Stimulated activated effector memory CD8-positive, alpha-beta T cell treated with anti-CD3 and anti-CD28 coated beads, Interleukin-12 subunit alpha, Interleukin-12 subunit beta, amount 100 ng/mL, for 72 hours (primary cell): ENCODE results near the gene KRTAP12-2.

ENCODE experiments used
- ATAC-seq: fragments of 150-1000 bp; cut with Tn5 transposase; 2 replicates; pipeline ENCODE4 v1.10.0; 2021
- DNase-seq, 2 donors: peaks; one replicate each; pipeline ENCODE4 v3.0.0; 2021 to 2022; ENCODE audit warnings: low spot score in 2 of 2
- H3K27ac Mint-ChIP-seq: one replicate; pipeline ENCODE4 v1.8.0; 2022; ENCODE audit warnings: mild to moderate bottlenecking, mixed read lengths
- H3K36me3 Mint-ChIP-seq: one replicate; pipeline ENCODE4 v1.8.0; 2022; ENCODE audit warnings: mild to moderate bottlenecking, mixed read lengths
- H3K4me1 Mint-ChIP-seq: one replicate; pipeline ENCODE4 v1.8.0; 2022; ENCODE audit warnings: mixed read lengths
- H3K4me3 Mint-ChIP-seq: one replicate; pipeline ENCODE4 v1.8.0; 2022; ENCODE audit warnings: mild to moderate bottlenecking, mixed read lengths
- H3K9me3 Mint-ChIP-seq: one replicate; pipeline ENCODE4 v1.8.0; 2022; ENCODE audit warnings: mixed read lengths

The KRTAP12-2 gene, protein sequence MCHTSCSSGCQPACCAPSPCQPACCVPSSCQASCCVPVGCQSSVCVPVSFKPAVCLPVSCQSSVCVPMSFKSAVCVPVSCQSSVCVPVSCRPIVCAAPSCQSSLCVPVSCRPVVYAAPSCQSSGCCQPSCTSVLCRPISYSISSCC

DNA sequence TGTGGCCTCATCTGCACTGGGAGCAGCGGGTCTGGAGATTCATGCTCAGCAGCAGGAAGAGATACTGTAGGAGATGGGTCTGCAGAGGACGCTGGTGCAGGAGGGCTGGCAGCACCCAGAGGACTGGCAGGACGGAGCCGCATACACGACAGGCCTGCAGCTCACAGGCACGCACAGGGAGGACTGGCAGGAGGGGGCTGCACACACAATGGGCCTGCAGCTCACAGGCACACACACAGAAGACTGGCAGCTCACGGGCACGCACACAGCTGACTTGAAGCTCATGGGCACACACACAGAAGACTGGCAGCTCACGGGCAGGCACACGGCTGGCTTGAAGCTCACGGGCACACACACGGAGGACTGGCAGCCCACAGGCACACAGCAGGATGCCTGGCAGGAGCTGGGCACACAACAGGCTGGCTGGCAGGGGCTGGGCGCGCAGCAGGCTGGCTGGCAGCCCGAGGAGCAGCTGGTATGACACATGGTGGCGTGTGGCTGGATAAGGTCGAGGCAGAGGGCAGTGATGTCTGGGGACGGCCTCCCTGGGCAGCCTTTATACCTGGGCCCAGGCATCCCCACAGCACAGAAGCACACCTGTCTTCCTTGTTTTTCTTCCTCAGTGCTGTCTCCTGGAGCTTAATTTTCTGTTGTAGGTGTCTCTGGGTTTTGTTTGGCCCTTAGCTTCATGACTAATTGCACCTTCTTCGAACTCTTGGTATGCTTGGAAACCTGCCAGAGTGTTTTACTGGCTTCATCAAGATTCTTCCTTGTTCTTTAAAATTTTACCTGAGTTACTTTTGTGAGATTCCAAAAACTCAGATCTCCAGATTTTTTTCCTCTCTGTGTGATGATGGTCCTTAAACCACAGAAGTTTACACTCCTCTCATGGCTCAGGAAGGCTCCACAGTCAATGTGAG lies at the start of gene KRTAP12-2:
TSS of gene KRTAP12-2 (minus strand) at position 527 of the 920 bp plus-strand sequence. CDS start at position 486, 41 bp downstream.
- ATAC-seq (no peak), DNase-seq (peak in 1 of 2 donors; percentile 18)
- Mint-ChIP-seq H3K36me3 (no peaks in the 10 kb centered on the region), H3K9me3 (peaks cover 8% of the 10 kb centered on the region), H3K4me3 (no peak within 1 kb of the TSS), H3K4me1 (no peaks in the 10 kb centered on the region), H3K27ac (no peak within 1 kb of the TSS)

DNA sequence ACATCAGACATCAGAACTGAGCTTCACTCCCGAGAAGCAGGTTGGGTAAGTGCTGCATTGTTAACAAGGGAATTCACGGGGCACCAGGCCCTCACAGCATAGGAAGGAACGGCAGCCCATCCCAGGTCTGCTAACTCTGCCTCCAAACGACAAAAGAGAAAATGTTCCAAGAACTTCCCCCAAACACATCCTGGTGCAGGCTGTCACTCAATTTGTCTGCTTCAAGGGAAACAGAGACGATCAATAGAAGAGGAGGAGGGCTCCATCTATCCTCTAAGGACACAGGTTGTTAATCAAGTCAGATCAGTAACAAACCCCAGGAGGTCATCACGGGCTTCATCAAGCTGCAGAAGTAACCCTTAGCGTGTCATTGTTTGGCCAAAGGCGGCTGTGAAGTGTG lies 48.2 kb upstream of the KRTAP12-2 start:
- H3K27ac Mint-ChIP-seq = no peak overlapping the region
- DNase-seq = no peak
- ATAC-seq = no peak
- no peaks in the 10 kb centered on the region for H3K9me3 Mint-ChIP-seq
- H3K4me3 Mint-ChIP-seq = no peak overlapping the region
- peaks cover 14% of the 10 kb centered on the region for H3K4me1 Mint-ChIP-seq
- H3K36me3 Mint-ChIP-seq = no peaks in the 10 kb centered on the region

DNA sequence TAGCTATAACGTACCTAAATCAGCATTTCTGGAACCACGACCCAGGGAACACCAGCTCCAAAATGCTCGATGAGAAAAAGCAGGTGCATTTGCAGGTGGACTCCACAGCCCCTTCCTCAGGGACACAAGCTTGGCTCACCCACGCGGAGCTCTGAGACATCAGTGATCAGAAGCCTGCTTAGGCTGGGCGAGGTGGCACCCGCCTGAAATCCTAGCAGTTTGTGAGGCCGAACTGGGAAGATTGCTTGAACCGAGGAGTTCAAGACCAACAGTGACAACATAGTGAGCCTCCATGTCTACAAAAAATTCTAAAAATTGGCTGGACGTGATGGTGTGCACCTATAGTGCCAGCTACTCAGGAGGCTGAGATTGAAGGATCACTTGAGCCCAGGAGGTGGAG lies 47.1 kb upstream of the KRTAP12-2 start:
- Mint-ChIP-seq H3K27ac (no peak overlapping the region), H3K9me3 (no peaks in the 10 kb centered on the region), H3K4me3 (no peak overlapping the region), H3K4me1 (peaks cover 25% of the 10 kb centered on the region), H3K36me3 (no peaks in the 10 kb centered on the region)
- ATAC-seq = no peak
- no peak for DNase-seq

DNA sequence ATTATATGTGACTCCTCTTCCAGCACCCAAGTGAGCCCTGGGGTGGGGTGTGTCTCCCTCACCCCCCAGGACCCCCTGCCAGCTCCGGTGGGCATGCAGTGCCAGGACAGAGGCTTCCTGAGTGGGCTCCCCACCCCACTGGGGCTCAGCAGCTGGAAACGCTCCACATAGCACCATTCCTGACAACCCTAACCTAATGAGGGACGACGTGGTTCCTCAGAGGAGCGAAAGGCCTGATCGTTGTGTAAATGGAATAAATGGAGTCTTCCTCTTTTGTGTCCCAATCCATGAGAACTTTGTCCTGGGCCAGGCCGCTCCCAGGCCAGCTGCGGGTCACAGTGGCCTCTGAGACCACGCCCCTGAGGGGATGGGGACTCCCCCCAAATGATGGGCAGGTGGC lies 46.4 kb upstream of the KRTAP12-2 start:
- H3K36me3 Mint-ChIP-seq = no peaks in the 10 kb centered on the region
- H3K9me3 Mint-ChIP-seq = no peaks in the 10 kb centered on the region
- no peak overlapping the region for H3K27ac Mint-ChIP-seq
- H3K4me3 Mint-ChIP-seq = no peak overlapping the region
- DNase-seq (no peak), ATAC-seq (no peak)
- peaks cover 26% of the 10 kb centered on the region for H3K4me1 Mint-ChIP-seq

DNA sequence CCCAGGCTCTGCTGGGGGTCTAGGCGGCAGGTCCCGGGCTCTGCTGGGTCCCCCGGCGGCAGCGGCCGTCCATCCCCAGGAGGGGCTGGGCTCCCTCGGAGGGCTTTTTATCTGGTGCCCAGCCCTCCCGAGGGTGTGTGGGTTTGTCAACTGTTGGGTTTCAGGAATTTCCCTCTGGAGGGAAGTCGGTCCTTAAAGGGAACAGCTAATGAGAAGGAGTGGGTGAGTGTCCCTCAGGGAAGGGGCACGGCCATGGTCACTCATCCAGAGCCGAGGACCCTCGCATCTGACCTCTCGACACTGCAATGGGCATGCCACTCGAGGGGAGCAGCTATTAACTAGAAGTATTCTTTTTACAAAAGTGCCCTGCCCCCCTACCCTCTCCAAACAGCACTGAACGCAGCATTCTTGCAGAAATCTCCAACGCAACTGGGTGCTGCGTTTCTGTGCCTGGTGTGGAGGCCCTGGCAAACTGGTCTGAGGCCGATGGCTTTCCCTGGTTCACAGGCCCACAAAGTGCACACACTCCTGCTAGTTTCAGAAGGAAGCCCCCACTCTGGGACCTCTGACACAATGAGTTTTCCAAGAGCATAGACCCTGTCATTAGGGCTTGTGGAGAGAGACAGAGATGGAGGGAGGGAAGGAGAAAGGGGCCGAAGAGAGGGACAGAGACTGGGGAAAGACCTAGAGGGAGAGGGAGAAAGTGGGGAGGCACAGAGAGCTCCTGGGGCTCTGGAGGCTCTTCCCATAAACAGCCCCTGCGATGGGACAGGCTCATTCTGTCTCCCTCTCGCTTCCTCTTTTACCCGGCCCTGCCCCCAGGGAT lies 45.7 kb upstream of the KRTAP12-2 start:
- Mint-ChIP-seq H3K4me1 (peaks cover 26% of the 10 kb centered on the region), H3K27ac (no peak overlapping the region), H3K9me3 (no peaks in the 10 kb centered on the region), H3K4me3 (no peak overlapping the region), H3K36me3 (no peaks in the 10 kb centered on the region)
- ATAC-seq (no peak), DNase-seq (no peak)

DNA sequence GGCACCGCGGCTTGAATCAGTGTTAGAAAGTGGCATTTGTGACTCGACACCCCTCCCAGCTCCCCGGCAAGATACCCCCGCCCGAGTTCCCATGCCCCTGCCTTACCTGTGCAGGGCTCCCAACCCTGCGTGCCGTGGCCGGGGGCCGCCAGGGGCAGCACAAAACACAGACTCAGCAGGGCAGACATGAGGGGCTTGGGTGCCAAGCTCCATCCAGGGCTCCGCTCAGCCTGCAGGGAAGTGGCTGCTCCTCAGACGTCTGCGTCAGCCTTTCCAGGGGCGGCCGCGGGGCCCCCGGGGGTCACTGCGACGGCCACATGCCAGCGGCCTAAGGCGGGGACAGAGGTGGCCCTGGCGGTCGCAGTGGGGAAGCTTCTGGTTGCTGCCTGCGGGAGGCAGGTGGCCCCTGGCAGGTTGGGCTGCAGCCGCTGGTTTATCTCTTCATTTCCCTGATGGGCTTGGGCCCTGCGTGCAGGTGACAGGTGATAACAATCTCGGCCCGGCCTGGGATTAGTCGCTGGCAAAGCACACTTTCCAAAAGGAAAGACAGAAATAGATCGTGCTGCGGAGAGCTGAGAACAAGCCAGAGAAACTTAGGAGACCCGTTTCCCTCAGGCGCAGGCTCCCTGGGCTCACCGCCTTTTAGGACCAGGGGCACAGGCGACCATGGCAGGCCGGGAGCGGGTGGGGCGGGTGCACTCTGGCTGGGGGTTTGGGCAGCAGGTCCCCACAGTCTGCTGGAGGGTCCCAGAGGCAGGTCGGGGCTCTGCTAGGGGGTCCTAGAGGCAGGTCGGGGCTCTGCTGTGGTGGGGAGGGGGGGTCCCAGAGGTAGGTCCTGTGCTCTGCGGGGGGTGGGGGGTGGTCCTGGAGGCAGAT lies 44.8 kb upstream of the KRTAP12-2 start, which contains the start of gene TSPEAR:
TSS of gene TSPEAR (minus strand) at position 246 of the 876 bp plus-strand sequence. CDS start at position 188, 58 bp downstream.
- DNase-seq = no peak
- H3K36me3 Mint-ChIP-seq = no peaks in the 10 kb centered on the region
- peak within 1 kb of the TSS; percentile 17 for H3K4me3 Mint-ChIP-seq
- H3K27ac Mint-ChIP-seq = no peak within 1 kb of the TSS
- H3K4me1 Mint-ChIP-seq = peaks cover 26% of the 10 kb centered on the region
- ATAC-seq = no peak
- no peaks in the 10 kb centered on the region for H3K9me3 Mint-ChIP-seq

DNA sequence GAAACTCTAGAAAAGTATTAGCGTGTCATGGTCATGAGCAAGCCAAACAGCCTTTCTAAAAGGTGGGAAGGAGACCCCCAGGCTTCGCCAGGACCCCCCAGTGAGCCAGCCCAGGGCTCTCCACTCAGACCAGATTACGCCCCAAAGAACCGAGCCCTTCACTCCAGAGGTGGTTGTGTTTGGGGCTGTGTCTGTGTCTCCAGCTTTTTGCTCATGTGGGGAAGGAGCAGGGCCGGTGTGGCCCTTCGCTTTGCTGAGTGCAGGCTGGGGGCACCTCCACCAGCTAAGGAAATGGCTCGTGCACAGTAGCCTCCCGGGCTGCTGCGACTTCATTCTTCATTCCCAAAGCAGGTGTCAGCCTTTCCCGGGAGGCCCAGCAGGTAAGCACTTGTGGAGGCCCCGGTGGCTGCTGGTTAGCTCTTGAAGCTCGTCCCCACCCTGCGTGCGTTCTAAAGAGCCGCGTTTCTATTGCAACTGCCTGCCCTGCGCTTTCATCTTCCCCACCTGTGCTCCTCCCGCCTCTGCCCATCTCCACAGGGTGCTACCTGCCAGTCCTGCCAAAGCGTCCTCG lies 44.1 kb upstream of the KRTAP12-2 start:
- no peak for DNase-seq
- H3K27ac Mint-ChIP-seq = no peak overlapping the region
- H3K4me1 Mint-ChIP-seq = peaks cover 26% of the 10 kb centered on the region
- peak; percentile 27 for ATAC-seq
- H3K36me3 Mint-ChIP-seq = no peaks in the 10 kb centered on the region
- no peaks in the 10 kb centered on the region for H3K9me3 Mint-ChIP-seq
- peak overlapping the region; percentile 17 for H3K4me3 Mint-ChIP-seq

DNA sequence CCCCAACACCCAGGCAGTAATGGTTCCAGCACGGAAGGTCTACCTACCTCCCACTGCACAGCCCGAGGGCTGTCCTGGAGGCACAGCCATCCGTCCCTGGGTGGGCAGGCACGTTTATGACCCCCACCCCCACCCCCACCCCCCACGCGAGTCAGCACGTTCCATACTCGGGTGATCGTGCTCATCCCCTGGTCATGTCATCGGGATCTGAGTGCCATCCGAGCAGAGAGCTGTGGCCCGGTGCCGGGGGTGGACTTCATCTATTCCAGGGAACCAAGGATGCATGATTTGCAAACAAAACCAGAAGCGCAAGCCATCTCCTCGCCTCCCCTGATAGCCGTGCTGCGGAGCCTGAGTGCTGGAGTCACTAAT lies 43.6 kb upstream of the KRTAP12-2 start:
- no peak for ATAC-seq
- DNase-seq = no peak
- H3K4me3 Mint-ChIP-seq = peak overlapping the region; percentile 17
- H3K27ac Mint-ChIP-seq = no peak overlapping the region
- H3K4me1 Mint-ChIP-seq = peaks cover 26% of the 10 kb centered on the region
- no peaks in the 10 kb centered on the region for H3K36me3 Mint-ChIP-seq
- H3K9me3 Mint-ChIP-seq = no peaks in the 10 kb centered on the region

DNA sequence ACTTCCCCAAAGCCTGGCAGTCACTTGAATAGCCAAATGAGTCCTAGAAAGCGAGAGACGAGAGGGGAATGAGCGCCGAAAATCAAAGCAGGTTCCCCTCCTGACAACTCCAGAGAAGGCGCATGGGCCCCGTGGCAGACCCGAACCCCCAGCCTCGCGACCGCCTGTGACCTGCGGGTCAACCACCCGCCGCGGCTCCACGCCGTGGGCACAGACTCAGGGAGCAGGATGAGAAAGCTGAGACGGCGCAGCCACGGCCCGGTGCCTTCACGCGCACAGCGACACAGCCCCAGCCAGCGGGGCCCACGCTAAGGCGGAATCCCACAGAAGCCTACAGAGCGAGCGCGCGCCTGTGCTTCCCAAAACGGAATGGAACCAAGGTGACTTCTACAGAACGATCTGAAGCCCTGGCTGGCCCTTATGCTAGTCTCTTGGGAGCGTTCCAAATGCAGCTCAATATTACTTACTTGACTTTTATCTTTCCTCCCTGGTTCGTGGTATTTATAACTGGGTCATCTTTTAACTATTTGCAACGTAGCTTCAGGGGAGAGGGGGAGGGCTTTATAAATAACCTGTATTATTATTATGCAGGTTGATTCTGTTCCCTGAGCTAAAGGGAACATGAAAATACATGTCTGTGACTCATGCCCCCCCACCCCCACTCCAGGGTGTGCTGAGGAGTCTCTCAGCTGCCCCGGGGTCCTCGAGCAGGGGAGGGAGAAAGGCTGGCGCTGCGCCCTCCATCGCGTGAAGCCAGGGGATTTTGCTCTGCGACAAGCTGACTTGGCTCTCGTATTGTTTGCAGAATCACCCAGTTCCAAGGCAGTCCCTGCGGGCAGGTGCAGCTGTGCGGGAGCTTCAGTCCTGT lies 42.9 kb upstream of the KRTAP12-2 start:
- Mint-ChIP-seq H3K36me3 (no peaks in the 10 kb centered on the region), H3K4me3 (peak overlapping the region; percentile 28), H3K27ac (no peak overlapping the region), H3K9me3 (no peaks in the 10 kb centered on the region), H3K4me1 (peaks cover 26% of the 10 kb centered on the region)
- peak; percentile 17 for ATAC-seq
- no peak for DNase-seq

DNA sequence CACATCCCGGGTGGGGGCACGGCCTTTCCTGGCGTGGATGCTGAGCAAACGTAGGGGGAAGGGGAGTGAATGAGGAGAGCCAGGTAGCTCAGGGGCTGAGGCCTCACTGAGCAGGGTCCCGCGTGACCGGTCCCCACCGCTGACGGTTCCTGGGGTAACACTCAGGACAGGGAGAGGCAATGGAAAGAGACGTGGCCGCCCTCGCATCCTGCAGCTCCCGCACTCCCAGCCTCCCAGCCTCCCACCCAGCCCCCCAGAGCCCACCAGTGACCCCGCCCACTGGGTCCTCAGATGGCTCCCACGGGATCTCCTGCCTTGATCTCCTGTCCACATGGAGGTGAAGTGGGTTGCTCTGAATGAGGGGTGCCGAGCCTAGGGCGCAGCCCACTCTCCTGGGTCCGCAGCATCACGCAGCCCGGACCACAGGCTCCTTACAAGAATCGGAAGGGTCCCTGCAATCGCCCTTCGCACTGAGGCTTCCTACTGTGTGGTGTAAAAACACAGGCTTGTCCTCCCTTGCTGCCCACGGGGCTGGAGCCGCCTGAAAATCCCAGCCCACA lies 42.2 kb upstream of the KRTAP12-2 start:
- H3K4me1 Mint-ChIP-seq = peaks cover 26% of the 10 kb centered on the region
- no peaks in the 10 kb centered on the region for H3K9me3 Mint-ChIP-seq
- H3K27ac Mint-ChIP-seq = no peak overlapping the region
- ATAC-seq (no peak), DNase-seq (no peak)
- no peaks in the 10 kb centered on the region for H3K36me3 Mint-ChIP-seq
- H3K4me3 Mint-ChIP-seq = peak overlapping the region; percentile 28

DNA sequence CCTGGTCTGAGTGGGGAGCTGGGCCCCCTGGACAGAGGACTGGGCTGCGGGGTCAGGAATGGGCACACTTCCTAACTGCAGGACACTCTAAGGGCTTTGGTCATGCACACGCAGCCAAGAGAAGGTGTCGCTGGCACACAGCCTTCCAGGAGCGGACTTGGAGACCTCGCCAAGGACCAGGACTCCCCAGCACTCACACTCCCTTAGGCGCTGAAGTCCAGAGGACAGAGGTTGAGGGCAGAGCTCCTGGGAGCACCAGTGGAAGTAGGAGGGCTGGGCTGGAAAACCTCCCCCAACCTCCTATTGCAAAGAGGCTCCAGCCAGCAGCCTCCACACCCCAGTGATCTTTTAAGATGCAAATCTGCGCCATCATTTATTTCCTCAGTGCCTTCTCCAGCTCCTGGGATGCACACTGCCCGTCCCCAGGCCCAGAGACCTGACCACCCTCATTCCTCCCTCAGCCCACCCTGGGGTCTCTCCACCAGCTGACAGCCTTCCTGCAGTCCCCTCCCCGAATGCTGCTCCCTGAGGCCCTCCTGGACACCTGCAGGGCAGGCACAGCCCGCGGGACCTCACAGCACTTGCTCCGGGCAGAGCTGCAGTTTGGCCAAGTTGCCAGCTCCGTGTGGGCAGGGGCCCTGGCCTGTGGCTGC lies 41.6 kb upstream of the KRTAP12-2 start:
- Mint-ChIP-seq H3K36me3 (no peaks in the 10 kb centered on the region), H3K4me3 (no peak overlapping the region), H3K9me3 (no peaks in the 10 kb centered on the region), H3K27ac (no peak overlapping the region), H3K4me1 (peaks cover 26% of the 10 kb centered on the region)
- DNase-seq (no peak), ATAC-seq (no peak)

DNA sequence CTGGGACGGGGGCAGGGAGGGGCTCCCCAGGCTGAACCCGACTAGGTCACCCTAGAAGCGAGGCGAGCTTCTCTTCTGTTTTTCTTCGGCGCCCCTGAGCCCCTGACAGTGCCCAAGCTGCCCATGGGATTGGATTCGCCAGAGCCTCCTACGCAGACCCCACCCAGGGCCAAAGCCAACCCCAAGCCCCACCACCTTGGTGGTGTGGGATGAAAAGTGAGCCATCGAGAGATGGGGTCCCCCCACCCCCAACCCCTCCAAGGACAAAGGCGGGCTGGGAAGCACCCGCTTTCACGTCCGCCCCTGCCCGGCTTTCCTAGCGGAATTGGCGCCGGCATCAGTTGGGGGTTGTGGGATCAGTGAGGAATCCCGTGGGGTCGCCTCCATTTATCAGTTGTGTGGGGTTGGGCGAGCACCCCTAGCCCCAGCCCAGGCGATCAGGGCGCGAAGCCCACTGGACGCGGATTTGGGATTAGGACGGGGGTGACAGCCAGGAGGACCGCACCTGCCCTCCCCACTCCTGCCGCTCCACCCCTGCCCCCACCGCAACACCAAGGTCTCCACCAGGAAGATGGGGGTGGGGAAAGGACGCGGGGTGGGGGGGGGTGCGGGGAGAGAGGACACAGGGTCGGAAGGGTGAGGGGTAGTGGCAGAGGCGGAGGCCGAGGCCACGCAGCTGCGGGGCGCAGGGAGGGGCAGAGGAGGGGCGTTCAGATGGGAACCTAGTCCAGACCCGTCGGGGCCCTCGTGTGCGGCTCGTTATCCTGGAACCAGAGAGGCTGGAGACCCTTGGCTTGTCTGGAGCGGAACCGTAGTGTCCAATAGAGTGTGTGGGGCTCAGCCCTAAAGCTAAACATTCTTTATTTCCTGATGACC lies 40.2 kb upstream of the KRTAP12-2 start:
- DNase-seq (no peak), ATAC-seq (no peak)
- Mint-ChIP-seq H3K36me3 (no peaks in the 10 kb centered on the region), H3K4me1 (peaks cover 35% of the 10 kb centered on the region), H3K27ac (no peak overlapping the region), H3K9me3 (no peaks in the 10 kb centered on the region), H3K4me3 (no peak overlapping the region)
